GDM1 (cell line): Measurements from ENCODE around the gene ORC1.

Experiments used
- DNase-seq: peaks from one replicate; lab custom pipeline; 2025; lab: John Stamatoyannopoulos, UW

The ORC1 gene

DNA sequence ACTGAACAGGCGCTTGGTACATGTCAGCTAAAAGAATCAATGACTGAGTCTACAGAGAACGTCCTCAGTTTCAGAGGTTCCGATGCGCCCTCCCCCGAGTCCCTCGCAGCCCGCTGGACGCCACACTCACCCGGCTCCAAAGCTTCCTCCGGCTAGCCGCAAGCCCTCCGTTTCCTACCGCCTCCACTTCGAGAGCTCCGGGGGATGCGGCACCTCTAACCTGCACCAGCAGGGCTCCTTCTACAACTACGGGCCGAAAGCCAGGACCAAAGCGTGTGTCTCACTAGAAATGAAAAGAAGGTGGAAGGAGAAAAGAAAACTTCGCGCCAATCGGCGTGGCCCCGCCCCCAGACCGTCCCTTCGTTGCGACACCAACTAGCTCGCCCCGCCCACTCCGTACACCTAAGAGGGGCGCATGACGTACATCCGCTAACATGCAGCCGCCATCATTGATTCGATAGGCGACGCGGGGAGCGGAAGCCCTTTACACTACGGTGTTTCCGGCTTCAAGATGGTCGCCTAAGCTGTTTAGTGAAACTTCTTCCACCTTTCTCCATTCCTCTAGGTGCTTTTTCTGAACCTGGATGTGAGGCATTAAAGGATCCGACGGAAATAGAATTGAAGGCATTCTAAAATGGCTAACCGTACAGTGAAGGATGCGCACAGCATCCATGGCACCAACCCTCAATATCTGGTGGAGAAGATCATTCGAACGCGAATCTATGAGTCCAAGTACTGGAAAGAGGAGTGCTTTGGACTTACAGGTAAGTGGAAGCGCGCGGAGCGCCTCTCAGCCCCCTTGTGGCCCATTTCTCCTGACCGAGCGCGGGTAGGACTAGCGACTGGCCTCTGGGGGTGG lies at the start of gene ORC1, which contains the start of gene PRPF38A:
TSS of gene ORC1 (minus strand) at position 308 of the 859 bp plus-strand sequence. CDS start 2,200 bp downstream, outside the sequence.
TSS of gene PRPF38A (plus strand) at position 487 of the 859 bp plus-strand sequence. CDS start at position 635, 148 bp downstream.
- peak; percentile 96 for DNase-seq

DNA sequence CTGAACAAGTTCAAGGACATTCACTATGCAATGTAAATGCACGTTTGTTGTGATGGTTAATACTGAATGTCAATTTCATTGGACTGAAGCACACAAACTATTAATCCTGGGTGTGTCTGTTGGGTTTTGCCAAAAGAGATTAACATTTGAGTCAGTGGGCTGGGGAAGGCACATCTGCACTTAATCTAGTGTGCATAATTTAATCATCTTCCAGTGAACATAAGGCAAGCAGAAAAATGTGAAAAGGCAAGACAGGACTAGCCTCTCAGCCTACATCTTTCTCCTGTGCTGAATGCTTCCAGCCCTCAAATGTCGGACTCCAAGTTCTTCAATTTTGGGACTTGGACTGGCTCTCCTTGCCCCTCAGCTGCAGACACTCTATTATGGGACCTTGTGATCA lies 40.2 kb upstream of the ORC1 start:
- no peak for DNase-seq

DNA sequence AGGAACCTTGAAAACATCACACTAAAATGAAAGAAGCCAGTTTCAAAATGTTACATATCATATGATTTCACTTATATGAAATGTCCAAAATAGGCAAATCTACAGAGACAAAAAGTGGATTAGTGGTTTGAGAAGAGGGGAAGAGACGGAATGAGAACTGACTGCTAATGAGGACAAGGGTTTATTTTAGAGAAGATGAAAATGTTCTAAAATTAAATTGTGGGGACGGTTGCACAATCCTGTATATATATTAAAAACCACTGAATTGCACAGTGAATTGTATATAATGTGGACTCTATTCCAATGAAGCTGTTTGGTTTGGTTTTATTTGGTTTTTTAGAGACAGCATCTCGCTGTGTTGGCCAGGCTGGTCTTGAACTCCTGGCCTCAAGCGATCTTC lies 35.8 kb upstream of the ORC1 start:
- DNase-seq = no peak

DNA sequence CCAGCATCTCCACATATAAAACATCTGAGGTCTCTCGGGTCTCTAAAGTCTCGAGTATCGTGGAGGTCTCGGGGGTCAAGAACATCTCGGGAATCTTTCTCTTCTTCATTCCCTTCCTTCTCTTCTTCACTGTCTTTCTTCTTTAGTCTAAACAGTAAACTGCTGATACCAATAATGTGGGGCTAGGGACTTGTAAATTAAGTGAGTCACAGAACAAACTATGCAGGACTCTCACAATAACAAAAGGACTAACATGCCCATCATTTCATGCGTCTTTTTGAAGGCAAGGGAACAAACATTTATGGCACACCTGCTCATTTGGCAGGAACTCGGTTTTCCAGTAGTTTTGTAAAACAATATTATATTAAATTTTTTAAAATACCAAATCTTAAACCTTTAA lies 32.6 kb upstream of the ORC1 start:
- DNase-seq = no peak

DNA sequence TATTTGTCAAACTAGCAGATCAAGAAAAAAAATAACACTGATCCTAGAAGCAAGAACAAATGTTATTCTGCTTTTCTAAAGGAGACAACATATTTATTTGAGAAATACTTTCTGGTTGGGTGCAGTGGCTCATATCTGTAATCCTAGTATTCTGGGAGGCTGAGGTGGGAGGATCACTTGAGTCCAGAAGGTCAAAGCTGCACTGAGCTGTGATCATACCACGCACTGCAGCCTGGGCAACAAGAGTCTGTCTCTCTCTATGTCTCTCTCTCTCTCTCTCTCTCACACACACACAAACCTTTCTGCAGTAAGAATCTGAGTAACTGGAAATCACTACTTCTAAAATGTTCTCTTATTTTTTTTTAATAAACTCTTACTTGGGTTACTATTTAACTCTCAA lies 31.4 kb upstream of the ORC1 start:
- no peak for DNase-seq

DNA sequence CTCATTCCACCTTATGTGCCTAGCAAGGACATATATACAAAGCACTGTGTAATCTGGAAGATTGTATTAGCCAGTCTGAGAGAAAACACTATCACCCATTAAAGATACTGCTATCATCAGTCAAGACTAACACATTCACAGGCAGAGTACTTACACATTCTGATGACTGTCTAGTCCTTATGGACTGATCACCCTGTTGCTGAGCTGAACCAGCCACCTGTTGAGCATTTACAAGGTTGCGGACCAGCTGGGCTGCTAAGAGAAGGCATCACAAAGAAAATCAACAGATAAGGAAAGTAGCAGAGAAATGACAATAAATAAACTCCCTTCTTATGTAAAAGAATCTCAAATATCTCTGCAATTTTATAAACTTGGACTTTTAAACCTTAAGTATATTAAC lies 31.0 kb upstream of the ORC1 start:
- DNase-seq = no peak

DNA sequence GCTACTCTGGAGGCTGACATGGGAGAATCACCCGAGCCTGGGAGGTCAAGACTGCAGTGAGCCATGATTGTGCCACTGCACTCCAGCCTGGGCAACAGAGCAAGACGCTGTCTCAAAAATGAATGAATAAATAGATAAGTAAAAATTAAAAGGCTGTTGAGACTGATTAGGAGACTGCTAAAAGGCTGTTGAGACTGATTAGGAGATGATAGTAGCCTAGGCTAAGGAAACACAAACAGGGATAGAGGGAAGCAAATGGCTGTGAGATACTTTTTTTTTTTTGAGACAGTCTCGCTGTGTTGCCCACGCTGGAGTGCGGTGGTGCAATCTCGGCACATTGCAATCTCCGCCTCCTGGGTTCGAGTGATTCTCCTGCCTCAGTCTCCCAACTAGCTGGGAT lies 28.6 kb upstream of the ORC1 start:
- no peak for DNase-seq

DNA sequence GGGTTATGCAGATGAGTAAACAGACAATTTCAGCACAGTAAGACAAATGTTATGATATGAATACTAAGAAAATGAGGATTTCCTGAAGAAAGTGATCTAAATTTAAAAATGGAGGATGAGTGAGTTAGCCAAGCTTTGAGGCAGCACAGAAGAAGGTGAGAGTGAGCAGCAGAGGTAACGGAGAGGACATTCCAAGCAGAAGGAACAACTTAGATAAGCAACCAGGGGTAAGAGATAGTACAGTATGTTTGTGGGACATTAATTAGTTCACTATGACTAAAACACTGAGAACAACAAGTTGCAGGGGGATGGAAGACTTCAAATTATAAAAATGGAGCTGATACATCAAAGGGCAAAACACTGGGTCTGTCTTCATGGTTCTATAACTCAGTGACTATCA lies 22.9 kb upstream of the ORC1 start:
- no peak for DNase-seq

DNA sequence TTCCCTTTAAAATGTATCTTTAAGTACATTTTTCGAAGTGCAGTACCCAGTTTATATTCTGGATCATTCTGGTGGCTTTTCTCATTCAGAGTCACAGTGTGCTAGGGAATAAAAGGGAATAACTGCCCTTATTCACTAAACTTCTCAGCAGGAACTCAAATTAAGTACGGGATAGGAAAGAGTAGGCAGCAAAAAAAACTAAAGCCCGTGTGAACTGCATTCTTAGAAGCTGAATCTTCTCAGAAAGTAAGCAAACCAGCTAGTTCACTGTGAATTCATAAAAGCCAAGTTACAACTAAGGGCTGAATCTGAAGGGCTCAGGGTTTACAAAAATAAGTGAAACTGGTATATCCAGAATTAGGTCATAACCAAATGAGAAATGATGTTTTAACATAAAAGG lies 22.1 kb upstream of the ORC1 start:
- no peak for DNase-seq

DNA sequence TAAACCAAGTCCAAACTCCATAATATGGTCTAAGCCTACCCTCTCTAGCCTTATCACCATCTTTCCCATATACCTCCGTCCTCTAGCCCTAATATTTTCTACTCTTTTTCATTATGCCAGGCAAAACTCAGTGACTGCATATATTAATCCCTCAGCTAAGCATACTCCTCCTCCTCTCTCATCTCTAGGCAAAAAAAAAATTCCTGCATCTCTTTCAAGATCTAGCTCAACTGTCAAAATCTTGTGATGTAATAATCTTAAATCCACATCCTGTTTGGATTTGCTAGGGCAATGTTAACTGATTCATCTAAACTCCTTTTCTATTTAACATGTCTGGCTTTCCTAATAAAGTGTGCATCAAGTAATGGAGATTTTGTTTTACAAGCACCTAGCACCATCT lies 20.6 kb upstream of the ORC1 start:
- DNase-seq = no peak

DNA sequence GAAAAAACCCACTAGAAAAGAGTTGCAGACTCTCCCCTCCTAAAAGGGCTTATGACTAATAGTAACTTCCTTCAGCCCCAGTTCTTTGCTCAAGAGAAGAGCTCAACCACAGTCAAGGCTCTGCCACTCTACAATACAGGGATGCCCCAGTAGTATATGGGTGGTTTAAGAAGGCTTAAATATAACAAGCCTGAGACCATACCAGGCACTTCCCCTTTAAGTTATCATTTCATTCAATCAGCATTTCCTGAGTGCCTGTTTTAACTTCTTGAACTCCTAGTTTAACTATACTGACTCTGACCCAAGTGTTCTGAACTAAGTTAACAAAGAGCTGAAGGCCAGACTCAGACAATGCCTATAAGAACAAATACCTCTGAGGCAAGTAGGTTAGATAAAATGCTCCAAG lies 20.0 kb upstream of the ORC1 start:
- DNase-seq = peak; percentile 14

DNA sequence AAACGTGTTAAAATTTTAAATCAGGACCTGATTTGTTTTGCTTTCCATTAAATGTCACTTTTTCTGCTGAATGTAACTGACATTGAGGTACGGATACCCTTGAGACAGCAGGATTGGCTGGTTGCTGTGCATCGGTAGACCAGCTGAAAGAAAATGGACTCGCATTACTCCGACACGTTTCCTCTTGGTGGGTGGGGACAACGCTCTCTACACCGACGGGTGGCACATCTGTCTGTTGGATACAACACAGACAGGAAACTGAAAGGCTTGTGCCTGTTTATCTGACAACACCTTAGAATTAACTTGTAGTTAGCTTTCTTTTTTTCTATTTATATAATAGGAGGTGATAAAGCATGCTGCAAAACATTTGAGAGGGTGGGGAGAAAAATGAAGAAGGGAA lies 19.5 kb upstream of the ORC1 start:
- no peak for DNase-seq

DNA sequence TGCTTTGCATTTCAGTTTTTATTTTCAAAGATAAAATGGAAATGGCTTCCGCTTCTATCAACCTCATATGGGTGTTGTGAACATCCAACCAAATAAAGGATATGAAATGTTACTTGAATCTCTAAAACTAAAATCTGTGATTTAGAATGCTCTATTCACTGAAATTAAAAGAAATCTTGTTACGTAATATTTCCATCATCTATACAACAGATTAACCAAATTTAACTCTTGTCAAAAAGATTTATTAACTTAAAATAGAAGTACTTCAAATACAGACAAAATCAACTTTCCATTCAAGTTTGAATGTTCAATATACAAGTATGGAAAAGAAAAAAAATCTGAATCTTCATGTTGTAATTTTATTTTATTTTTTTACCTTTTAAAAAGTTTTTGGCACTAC lies 18.8 kb upstream of the ORC1 start:
- DNase-seq = no peak

DNA sequence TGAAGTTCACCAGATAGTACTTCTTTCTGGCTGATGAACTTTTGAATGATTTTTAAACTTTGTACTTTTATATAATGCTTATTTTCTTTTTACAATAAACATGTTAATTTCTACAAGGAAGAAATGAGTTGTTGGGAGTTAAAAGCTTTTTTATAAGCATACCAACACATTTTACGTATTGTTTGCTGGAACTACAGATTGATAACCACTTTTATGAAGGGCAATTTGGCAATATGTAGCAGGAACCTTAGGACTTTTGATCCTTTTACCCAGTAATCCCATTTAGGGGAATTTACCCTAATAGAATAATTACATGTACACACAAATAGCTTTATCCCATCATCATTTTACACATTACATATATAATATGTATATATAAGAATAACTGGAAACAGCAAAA lies 16.5 kb upstream of the ORC1 start:
- DNase-seq = no peak

DNA sequence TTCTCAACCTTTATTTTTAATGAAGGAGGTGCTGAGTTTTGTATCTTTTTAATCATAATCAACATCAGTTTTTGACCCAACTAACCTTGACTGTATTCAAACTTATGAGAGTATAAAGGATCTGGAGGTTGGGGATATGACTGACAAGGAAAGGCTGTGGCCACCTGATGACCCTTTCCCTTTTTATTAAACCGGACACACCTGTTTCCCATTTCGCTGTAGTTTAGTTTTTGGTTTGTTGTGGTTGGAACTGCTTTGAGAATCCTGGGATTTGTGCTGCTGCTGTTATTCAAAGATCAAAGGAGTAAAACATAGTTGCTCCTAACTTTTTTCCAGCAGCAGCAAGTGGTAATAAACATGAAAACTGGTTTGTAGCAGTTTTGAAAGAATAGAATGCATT lies 12.6 kb upstream of the ORC1 start:
- no peak for DNase-seq

DNA sequence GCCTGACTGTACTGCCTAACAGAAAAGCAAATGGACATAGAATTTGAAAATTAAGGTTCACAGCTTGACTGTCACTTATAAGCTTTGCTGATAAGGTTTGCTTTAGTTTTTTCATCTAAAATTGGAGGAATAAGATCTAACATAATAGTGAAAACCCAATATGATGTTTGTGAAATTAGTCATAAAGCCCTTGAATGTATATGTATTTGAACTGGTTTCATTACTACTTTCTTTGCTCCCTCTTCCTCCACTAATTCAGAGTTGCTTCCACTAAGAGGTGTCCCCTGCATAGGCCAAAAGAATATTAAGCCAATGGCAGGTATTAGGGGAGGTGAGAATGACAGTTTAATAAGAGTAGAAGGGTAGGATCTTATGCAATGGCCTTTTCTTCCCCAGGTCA lies 10.7 kb upstream of the ORC1 start:
- DNase-seq = no peak

DNA sequence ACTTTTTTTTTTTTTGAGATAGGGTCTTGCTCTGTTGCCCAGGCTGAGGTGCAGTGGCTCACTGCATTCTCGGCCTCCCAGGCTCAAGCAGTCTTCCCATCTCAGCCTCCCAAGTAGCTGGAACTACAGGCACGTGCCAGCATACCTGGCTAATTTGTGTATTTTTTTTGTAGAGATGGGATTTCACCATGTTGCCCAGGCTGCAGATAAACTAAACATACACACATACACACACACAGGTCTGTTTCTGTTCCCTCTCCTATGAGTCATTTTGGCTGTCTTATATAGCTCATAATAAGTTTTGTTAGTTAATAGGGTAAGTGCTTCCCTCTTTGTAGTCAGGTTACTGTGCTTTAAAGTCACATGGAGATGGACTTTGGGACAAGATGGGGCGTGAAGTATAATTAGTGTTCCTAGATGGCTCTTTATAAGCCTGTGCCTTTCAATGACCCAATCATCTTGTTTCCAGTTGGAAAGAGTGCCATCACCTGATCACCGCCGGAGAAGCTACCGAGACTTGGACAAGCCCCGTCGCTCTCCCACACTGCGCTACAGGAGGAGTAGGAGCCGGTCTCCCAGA lies 9.3 kb upstream of the ORC1 start:
- no peak for DNase-seq

DNA sequence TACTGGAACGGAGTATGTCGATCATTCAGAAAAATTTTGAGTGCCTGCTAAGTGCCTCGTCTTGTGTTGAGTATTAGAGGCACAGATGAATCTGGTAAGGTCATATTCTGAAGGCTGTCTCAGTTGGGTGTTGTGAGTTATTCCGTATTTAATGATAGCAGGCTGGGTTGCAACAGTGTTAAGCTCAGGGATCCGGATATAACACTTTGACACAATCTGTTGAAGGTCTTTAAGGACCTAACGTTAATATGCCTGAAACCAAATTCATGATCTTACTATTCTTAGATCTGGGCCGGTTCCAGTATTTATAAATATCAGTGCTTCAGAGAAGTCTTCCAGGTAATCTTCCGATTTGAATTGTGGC lies 734 bp upstream of the ORC1 start:
- DNase-seq = no peak

DNA sequence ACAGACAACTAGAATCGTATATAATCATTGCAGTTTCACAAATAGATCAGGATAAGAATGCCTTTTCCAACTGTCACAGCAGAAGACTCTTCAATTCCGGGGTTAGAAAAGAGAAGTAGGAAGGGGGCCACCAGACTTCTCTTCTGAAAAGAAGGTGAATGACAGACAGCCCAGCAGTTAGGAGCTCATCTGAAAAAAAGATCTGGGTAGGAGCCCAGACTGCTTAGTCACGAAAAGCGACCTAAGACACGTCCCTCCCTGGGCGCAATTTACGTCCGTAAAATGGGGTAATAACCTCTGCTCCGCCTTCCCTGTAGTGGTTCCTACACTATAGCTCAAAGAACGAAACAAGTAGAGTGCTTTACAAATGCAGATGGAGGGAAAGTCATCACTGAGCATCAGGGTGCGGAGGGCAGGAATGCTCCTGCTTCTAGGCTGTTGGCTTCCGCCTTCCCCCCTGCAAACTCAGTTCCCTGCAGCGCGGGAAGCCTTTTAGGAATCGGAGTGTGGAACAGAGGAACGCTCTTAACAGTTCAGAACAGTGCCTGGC lies 582 bp downstream of the ORC1 start:
- peak; percentile 42 for DNase-seq

DNA sequence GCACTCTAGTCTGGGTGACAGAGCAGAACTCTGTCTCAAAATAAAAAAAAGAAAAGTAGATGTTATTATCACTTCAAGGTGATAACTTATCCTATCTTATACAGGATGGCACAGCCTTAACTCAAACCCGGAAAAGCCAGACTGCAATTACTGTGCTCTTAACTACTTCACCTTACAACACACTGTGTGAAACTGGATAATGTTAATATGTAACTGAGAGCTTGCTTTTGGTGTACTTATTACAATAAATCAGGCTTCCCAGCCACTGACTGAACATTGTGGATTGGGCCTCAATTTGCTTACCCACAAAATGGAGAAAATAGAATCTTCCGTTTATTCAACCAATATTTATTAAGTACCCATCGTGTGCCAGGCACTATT lies 1.4 kb downstream of the ORC1 start:
- no peak for DNase-seq

DNA sequence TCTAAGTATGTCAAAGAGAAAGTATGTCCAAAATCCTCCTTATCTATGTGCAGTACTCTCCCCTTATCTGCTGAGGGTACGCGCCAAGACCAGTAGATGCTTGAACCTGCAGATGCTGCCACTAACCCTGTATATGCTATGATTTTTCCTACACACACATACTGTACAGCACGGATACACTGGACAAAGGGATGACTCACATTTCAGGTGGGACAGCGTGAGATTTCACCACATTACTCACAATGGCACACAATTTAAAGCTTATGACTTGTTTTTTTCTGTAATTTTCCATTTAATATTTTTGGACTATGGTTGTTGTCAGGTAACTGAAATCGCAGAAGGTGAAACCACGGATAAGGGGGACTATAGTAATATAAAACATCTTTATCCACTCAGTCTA lies 4.1 kb downstream of the ORC1 start:
- no peak for DNase-seq

DNA sequence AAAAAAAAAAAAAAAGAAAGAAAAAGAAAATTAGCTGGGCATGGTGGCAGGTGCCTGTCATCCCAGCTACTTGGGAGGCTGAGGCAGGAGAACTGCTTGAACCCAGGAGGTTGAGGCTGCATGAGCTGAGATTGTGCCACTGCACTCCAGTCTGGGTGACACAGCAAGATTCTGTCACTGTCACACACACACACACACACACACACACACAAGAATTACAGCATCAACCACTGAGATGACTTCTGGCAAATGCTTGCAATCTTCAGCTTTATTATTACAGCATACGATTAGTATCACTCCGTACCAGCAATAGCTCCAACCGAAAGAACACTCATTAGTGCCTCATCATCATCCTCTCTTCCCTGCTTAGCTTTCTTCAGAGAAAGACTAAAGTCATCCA lies 4.6 kb downstream of the ORC1 start:
- no peak for DNase-seq

DNA sequence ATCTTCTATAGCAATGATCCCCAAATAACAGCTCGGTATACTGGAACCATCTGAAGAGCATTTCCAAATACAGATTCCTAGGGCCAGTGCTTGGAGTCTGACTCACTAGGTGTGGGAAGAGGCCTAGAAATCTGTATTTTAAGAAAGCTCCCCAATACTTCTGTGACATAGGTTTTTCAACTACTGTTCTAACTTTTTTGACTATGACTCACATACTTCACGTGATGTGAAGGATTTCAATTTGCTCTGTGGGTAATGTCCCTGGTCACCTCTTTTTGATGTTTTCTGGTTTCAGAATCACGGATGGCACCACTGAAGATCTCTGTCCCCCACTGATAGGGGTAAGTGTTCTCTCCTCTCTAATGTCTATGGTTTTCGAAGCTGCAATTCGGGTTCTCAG lies 11.0 kb downstream of the ORC1 start:
- DNase-seq = no peak

DNA sequence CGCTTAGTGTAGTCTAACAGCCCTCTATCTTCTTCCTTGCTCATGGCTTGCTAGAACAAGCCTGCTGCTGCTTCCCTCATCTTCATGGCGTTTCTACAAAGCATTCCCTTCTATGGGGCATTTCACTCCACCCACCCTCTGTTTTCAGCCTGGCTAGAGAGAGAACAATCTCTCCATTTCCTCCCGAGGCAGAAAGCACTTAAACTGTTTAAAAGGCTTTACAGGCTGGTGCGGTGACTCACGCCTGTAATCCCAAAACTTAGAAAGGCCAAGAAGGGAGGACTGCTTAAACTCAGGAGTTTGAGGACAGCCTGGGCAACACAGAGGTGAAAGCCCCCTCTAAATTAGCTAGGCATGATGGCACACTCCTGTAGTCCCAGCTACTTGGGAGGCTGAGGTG lies 17.8 kb downstream of the ORC1 start:
- DNase-seq = no peak
